ENCODE data around the gene PTPRJ. TPM values are rescaled to one million over a fixed set of nuclear protein-coding genes. Genes with fewer than 3 reads are reported as not detected.

Gene PTPRJ
- total and polyA plus RNA-seq, 7 donors = 0.32 to 12.4 (median 4.1) TPM

DNA sequence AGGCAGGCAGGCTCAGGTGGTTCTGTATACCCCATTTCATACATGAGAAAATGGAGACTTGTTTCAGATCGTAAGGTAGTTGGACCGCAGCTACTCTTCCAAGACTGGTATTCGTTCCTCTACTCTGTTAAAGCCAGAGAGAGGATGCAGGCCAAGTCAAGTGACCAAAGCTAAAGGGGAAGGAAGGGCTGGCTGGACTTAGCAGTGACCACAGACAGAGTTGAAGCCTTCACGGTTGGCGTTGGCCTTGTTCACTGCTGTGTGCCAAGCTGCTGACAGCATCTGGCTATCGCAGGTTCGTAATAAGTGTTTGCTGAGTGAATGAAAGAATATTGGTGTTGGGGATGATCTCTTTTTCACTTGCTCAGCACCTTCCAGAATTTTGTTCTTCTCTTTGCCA lies 64.2 kb downstream of the PTPRJ start:
- WGBS, 3 donors = 24 to 46% (median 35%) methylated on average over 7 of the region's 7 CpGs
- Histone ChIP-seq H3K27me3 (ENCODE audit: insufficient read depth in 3 of 3, low read length in 2 of 3) (no peaks in the 10 kb centered on the region), H3K4me1 (no peaks in the 10 kb centered on the region), H3K36me3 (ENCODE audit: insufficient read depth in 1 of 2, low read depth in 1 of 2) (no peaks in the 10 kb centered on the region), H3K27ac (no peak overlapping the region), H3K9me3 (no peaks in the 10 kb centered on the region), H3K4me3 (no peak overlapping the region)
- ATAC-seq (peak; percentile 77 to 90 (median 82)), DNase-seq (no peak)
- TF ChIP-seq, protein P1, sequence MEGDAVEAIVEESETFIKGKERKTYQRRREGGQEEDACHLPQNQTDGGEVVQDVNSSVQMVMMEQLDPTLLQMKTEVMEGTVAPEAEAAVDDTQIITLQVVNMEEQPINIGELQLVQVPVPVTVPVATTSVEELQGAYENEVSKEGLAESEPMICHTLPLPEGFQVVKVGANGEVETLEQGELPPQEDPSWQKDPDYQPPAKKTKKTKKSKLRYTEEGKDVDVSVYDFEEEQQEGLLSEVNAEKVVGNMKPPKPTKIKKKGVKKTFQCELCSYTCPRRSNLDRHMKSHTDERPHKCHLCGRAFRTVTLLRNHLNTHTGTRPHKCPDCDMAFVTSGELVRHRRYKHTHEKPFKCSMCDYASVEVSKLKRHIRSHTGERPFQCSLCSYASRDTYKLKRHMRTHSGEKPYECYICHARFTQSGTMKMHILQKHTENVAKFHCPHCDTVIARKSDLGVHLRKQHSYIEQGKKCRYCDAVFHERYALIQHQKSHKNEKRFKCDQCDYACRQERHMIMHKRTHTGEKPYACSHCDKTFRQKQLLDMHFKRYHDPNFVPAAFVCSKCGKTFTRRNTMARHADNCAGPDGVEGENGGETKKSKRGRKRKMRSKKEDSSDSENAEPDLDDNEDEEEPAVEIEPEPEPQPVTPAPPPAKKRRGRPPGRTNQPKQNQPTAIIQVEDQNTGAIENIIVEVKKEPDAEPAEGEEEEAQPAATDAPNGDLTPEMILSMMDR (IDR thresholded peaks at IDR 0.05) = no peak
- intact Hi-C loops (cut with DNase I) = loop anchor here in 1 of 2 donors (5.0 kb wide), 1 partner anchor 33 kb away; no protein-coding TSS in a partner anchor

DNA sequence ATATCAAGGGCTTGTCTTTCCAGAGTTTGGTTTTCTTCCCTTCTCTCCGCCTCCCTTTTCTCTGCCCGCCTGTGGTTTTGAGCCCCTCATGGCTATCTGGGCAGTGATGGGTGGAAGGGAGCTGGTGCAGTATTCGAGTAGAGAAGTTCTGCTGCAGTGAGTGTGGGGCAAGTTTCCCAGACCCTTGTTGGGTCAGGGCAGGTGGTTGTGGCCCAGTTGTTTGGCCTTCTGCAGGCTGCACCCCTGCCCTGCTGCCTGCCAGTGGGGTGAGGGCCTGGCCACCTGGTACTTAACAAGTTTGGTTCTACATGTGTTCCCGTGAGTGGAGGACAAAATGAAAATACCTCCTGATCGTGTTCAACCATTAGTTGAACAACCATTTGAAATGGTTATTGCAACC lies 65.2 kb downstream of the PTPRJ start:
- no peaks in the 10 kb centered on the region for H3K27me3 ChIP-seq (ENCODE audit: insufficient read depth in 3 of 3, low read length in 2 of 3)
- intact Hi-C loops (cut with DNase I) = no loop called here
- no peak overlapping the region for H3K27ac ChIP-seq
- DNase-seq = no peak
- no peak overlapping the region for H3K4me3 ChIP-seq
- WGBS, 3 donors = 88 to 93% (median 92%) methylated on average over 5 of the region's 5 CpGs
- no peaks in the 10 kb centered on the region for H3K4me1 ChIP-seq
- TF ChIP-seq, protein P1 (IDR thresholded peaks at IDR 0.05) = no peak
- no peaks in the 10 kb centered on the region for H3K36me3 ChIP-seq (ENCODE audit: insufficient read depth in 1 of 2, low read depth in 1 of 2)
- no peak for ATAC-seq
- H3K9me3 ChIP-seq = no peaks in the 10 kb centered on the region

DNA sequence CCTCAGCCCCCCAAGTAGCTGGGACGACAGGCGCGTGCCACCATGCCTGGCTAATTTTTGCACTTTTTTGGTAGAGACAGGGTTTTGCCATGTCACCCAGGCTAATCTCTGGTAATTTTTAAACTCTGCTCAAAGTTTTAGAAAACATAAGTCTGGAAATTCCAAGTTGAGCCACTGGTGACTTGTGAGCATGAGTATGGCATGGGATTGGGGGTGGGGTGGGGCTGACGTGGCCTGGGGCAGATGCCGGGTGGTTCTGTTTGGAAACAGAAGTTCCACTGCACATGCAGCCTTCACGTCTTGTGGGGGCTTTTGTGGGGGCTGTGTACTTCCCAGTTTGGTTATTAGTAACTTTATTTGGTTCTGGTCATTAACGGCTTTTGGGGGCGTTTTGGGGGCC lies 67.3 kb downstream of the PTPRJ start:
- DNase-seq = no peak
- WGBS, 3 donors = 86 to 94% (median 90%) methylated on average over 8 of the region's 8 CpGs
- intact Hi-C loops (cut with DNase I) = no loop called here
- H3K27me3 ChIP-seq (ENCODE audit: insufficient read depth in 3 of 3, low read length in 2 of 3) = no peaks in the 10 kb centered on the region
- no peaks in the 10 kb centered on the region for H3K4me1 ChIP-seq
- no peak overlapping the region for H3K4me3 ChIP-seq
- H3K9me3 ChIP-seq = no peaks in the 10 kb centered on the region
- TF ChIP-seq, protein P1 (IDR thresholded peaks at IDR 0.05) = no peak
- no peak overlapping the region for H3K27ac ChIP-seq
- no peak for ATAC-seq
- H3K36me3 ChIP-seq (ENCODE audit: insufficient read depth in 1 of 2, low read depth in 1 of 2) = no peaks in the 10 kb centered on the region

DNA sequence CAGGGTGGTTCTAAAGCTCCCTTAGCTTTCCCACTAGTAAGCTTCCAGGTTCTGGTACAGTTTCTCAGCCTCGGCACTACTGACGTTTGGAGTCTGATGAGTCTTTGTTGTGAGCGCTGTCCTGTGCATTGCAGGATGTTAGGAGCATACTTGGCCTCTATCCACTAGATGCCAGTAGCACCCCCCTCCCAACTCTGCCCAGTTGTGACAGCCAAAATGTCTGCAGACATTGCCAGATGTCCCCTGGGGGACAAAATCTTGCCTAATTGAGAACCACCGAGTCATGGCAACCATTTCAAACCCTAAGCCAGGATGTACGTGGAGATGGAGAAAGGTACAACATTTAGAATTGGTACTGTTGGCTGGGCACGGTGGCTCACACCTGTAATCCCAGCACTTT lies 68.7 kb downstream of the PTPRJ start:
- Histone ChIP-seq H3K4me1 (no peaks in the 10 kb centered on the region), H3K27me3 (ENCODE audit: insufficient read depth in 3 of 3, low read length in 2 of 3) (no peaks in the 10 kb centered on the region), H3K27ac (no peak overlapping the region), H3K9me3 (no peaks in the 10 kb centered on the region), H3K4me3 (no peak overlapping the region), H3K36me3 (ENCODE audit: insufficient read depth in 1 of 2, low read depth in 1 of 2) (no peaks in the 10 kb centered on the region)
- 77 to 82% (median 78%) methylated on average over 6 of the region's 6 CpGs for WGBS, 3 donors
- DNase-seq (no peak), ATAC-seq (no peak)
- TF ChIP-seq, protein P1 (IDR thresholded peaks at IDR 0.05) = no peak
- intact Hi-C loops (cut with DNase I) = no loop called here

DNA sequence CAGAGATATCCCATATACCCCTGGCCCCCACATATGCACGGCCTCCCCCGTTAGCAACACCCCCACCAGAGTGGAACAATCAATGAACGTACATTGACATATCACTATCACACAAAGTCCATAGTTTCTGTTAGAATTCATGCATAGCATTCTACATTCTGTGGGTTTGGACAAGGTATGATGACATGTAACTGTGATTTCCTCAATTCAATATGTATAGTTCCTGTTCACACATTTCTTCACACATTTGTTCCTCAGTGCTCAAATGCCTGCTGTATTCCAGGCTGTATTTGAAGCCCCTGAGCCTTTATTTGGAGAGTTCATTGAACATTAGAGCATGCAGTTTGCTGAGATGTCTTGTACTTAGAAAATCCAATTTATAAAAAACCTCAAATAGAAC lies 69.9 kb downstream of the PTPRJ start:
- Histone ChIP-seq H3K9me3 (no peaks in the 10 kb centered on the region), H3K27me3 (ENCODE audit: insufficient read depth in 3 of 3, low read length in 2 of 3) (no peaks in the 10 kb centered on the region), H3K36me3 (ENCODE audit: insufficient read depth in 1 of 2, low read depth in 1 of 2) (no peaks in the 10 kb centered on the region), H3K27ac (no peak overlapping the region), H3K4me3 (no peak overlapping the region), H3K4me1 (no peaks in the 10 kb centered on the region)
- intact Hi-C loops (cut with DNase I) = no loop called here
- no peak for ATAC-seq
- WGBS, 3 donors = 87 to 92% (median 89%) methylated on average over 3 of the region's 3 CpGs
- TF ChIP-seq, protein P1 (IDR thresholded peaks at IDR 0.05) = no peak
- no peak for DNase-seq
